ENCODE results near the gene PTPRN.

GRCh38 chr2:219246559-219246958 is 62.6 kb downstream of the PTPRN start:
- TF ChIP-seq MAX (IDR thresholded peaks at IDR 0.05) (no peak), TAF1 (IDR thresholded peaks at IDR 0.05; ENCODE audit: low read depth) (no peak)
- TF ChIP-seq, protein P1, sequence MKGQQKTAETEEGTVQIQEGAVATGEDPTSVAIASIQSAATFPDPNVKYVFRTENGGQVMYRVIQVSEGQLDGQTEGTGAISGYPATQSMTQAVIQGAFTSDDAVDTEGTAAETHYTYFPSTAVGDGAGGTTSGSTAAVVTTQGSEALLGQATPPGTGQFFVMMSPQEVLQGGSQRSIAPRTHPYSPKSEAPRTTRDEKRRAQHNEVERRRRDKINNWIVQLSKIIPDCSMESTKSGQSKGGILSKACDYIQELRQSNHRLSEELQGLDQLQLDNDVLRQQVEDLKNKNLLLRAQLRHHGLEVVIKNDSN (IDR thresholded peaks at IDR 0.05) = no peak
